ENCODE measurements around the gene CROCC2.

CROCC2 gene

GRCh38 chr2:240869956-240870875 lies 35.9 kb upstream of the CROCC2 start:
- peak; percentile 16 for DNase-seq (ENCODE audit: insufficient read length)
- TF ChIP-seq POLR2AphosphoS5 (IDR thresholded peaks at IDR 0.05; ENCODE audit: low read depth, low read length) (no peak), POLR2A (IDR thresholded peaks at IDR 0.05; ENCODE audit: low read depth, low read length) (no peak), TAF1 (IDR thresholded peaks at IDR 0.05; ENCODE audit: borderline replicate concordance, low read depth, low read length) (no peak)
- no peak for FAIRE-seq

- no peak for FAIRE-seq
- TF ChIP-seq TAF1 (IDR thresholded peaks at IDR 0.05; ENCODE audit: borderline replicate concordance, low read depth, low read length) (no peak), POLR2A (IDR thresholded peaks at IDR 0.05; ENCODE audit: low read depth, low read length) (no peak), POLR2AphosphoS5 (IDR thresholded peaks at IDR 0.05; ENCODE audit: low read depth, low read length) (no peak)
Measured at GRCh38 chr2:240871071-240871958, 34.8 kb upstream of the CROCC2 start.

GRCh38 chr2:240872317-240873097 lies 33.6 kb upstream of the CROCC2 start:
- DNase-seq (ENCODE audit: insufficient read length) (no peak), FAIRE-seq (no peak)
- TF ChIP-seq POLR2AphosphoS5 (IDR thresholded peaks at IDR 0.05; ENCODE audit: low read depth, low read length), result no peak
- TF ChIP-seq TAF1 (IDR thresholded peaks at IDR 0.05; ENCODE audit: borderline replicate concordance, low read depth, low read length), result no peak
- TF ChIP-seq POLR2A (IDR thresholded peaks at IDR 0.05; ENCODE audit: low read depth, low read length), result no peak

More at GRCh38 chr2:240871071-240871958, 34.8 kb upstream of the CROCC2 start:
- DNase-seq (ENCODE audit: insufficient read length), result peak; percentile 20

GRCh38 chr2:240873098-240873788 lies 32.9 kb upstream of the CROCC2 start:
- FAIRE-seq, result no peak
- DNase-seq (ENCODE audit: insufficient read length), result no peak
- TF ChIP-seq TAF1 (IDR thresholded peaks at IDR 0.05; ENCODE audit: borderline replicate concordance, low read depth, low read length) (no peak), POLR2A (IDR thresholded peaks at IDR 0.05; ENCODE audit: low read depth, low read length) (no peak), POLR2AphosphoS5 (IDR thresholded peaks at IDR 0.05; ENCODE audit: low read depth, low read length) (no peak)

- FAIRE-seq, result no peak
- peak; percentile 18 for DNase-seq (ENCODE audit: insufficient read length)
- no peak for TF ChIP-seq POLR2AphosphoS5 (IDR thresholded peaks at IDR 0.05; ENCODE audit: low read depth, low read length)
- no peak for TF ChIP-seq POLR2A (IDR thresholded peaks at IDR 0.05; ENCODE audit: low read depth, low read length)
- no peak for TF ChIP-seq TAF1 (IDR thresholded peaks at IDR 0.05; ENCODE audit: borderline replicate concordance, low read depth, low read length)
Measured at GRCh38 chr2:240873805-240874714, 32.1 kb upstream of the CROCC2 start.

- TF ChIP-seq TAF1 (IDR thresholded peaks at IDR 0.05; ENCODE audit: borderline replicate concordance, low read depth, low read length), result no peak
- no peak for TF ChIP-seq POLR2A (IDR thresholded peaks at IDR 0.05; ENCODE audit: low read depth, low read length)
- TF ChIP-seq POLR2AphosphoS5 (IDR thresholded peaks at IDR 0.05; ENCODE audit: low read depth, low read length), result no peak
- FAIRE-seq (no peak), DNase-seq (ENCODE audit: insufficient read length) (peak; percentile 21)
Measured at GRCh38 chr2:240874715-240875227, 31.4 kb upstream of the CROCC2 start.

GRCh38 chr2:240875228-240876034 lies 30.7 kb upstream of the CROCC2 start:
- FAIRE-seq (no peak), DNase-seq (ENCODE audit: insufficient read length) (no peak)
- TF ChIP-seq POLR2A (IDR thresholded peaks at IDR 0.05; ENCODE audit: low read depth, low read length) (no peak), TAF1 (IDR thresholded peaks at IDR 0.05; ENCODE audit: borderline replicate concordance, low read depth, low read length) (no peak), POLR2AphosphoS5 (IDR thresholded peaks at IDR 0.05; ENCODE audit: low read depth, low read length) (no peak)

- peak; percentile 13 for DNase-seq (ENCODE audit: insufficient read length)
- TF ChIP-seq TAF1 (IDR thresholded peaks at IDR 0.05; ENCODE audit: borderline replicate concordance, low read depth, low read length) (no peak), POLR2AphosphoS5 (IDR thresholded peaks at IDR 0.05; ENCODE audit: low read depth, low read length) (no peak), POLR2A (IDR thresholded peaks at IDR 0.05; ENCODE audit: low read depth, low read length) (no peak)
- no peak for FAIRE-seq
Measured at GRCh38 chr2:240876035-240876474, 30.1 kb upstream of the CROCC2 start.

Data from GM12892 (cell line).